Measurements from ENCODE around the gene ZNRF1. TPM values are rescaled to one million over a fixed set of nuclear protein-coding genes. Genes with fewer than 3 reads are reported as not detected.
"Not testable (repeated sequence)": the region's sequence is repeated elsewhere in the genome, so short reads cannot be mapped to it uniquely, and the experiment has no call there.

The ZNRF1 gene
- total RNA-seq, 1 donor from 2014 or later: 10.8 TPM

- no peaks in the 10 kb centered on the region for H3K36me3 ChIP-seq (ENCODE audit: control insufficient read depth, insufficient read depth, low read length)
- DNase-seq (ENCODE audit: low read depth): no peak
- TF ChIP-seq CTCF (IDR thresholded peaks at IDR 0.05; ENCODE audit: insufficient read depth, low read length, severe bottlenecking): no peak
- no peak for FAIRE-seq
- no peak overlapping the region for H3K4me3 ChIP-seq (ENCODE audit: low read depth, low read length)
- H3K27me3 ChIP-seq (ENCODE audit: control insufficient read depth, insufficient read depth, low read length): no peaks in the 10 kb centered on the region
Observed at GRCh38 chr16:75122609-75123008, 123.8 kb downstream of the ZNRF1 start.

GRCh38 chr16:75127713-75128415 lies 129.0 kb downstream of the ZNRF1 start:
- FAIRE-seq: no peak
- Histone ChIP-seq H3K27me3 (ENCODE audit: control insufficient read depth, insufficient read depth, low read length) (no peaks in the 10 kb centered on the region), H3K36me3 (ENCODE audit: control insufficient read depth, insufficient read depth, low read length) (no peaks in the 10 kb centered on the region), H3K4me3 (ENCODE audit: low read depth, low read length) (no peak overlapping the region)
- no peak for DNase-seq (ENCODE audit: low read depth)
- no peak for TF ChIP-seq CTCF (IDR thresholded peaks at IDR 0.05; ENCODE audit: insufficient read depth, low read length, severe bottlenecking)

- H3K36me3 ChIP-seq (ENCODE audit: control insufficient read depth, insufficient read depth, low read length); H3K27me3 ChIP-seq (ENCODE audit: control insufficient read depth, insufficient read depth, low read length); FAIRE-seq; H3K4me3 ChIP-seq (ENCODE audit: low read depth, low read length); DNase-seq (ENCODE audit: low read depth): not testable (repeated sequence)
Observed at GRCh38 chr16:75129421-75130149, 130.8 kb downstream of the ZNRF1 start.

- Histone ChIP-seq H3K36me3 (ENCODE audit: control insufficient read depth, insufficient read depth, low read length) (no peaks in the 10 kb centered on the region), H3K27me3 (ENCODE audit: control insufficient read depth, insufficient read depth, low read length) (no peaks in the 10 kb centered on the region), H3K4me3 (ENCODE audit: low read depth, low read length) (no peak overlapping the region)
- no peak for DNase-seq (ENCODE audit: low read depth)
- FAIRE-seq: no peak
- TF ChIP-seq CTCF (IDR thresholded peaks at IDR 0.05; ENCODE audit: insufficient read depth, low read length, severe bottlenecking): no peak
Observed at GRCh38 chr16:75130150-75130771, 131.4 kb downstream of the ZNRF1 start.

GRCh38 chr16:75131081-75131480 lies 132.3 kb downstream of the ZNRF1 start:
- no peak for TF ChIP-seq CTCF (IDR thresholded peaks at IDR 0.05; ENCODE audit: insufficient read depth, low read length, severe bottlenecking)
- no peak for DNase-seq (ENCODE audit: low read depth)
- H3K36me3 ChIP-seq (ENCODE audit: control insufficient read depth, insufficient read depth, low read length): no peaks in the 10 kb centered on the region
- H3K4me3 ChIP-seq (ENCODE audit: low read depth, low read length): no peak overlapping the region
- H3K27me3 ChIP-seq (ENCODE audit: control insufficient read depth, insufficient read depth, low read length): no peaks in the 10 kb centered on the region
- no peak for FAIRE-seq

- no peak for DNase-seq (ENCODE audit: low read depth)
- no peaks in the 10 kb centered on the region for H3K36me3 ChIP-seq (ENCODE audit: control insufficient read depth, insufficient read depth, low read length)
- no peak overlapping the region for H3K4me3 ChIP-seq (ENCODE audit: low read depth, low read length)
- no peak for TF ChIP-seq CTCF (IDR thresholded peaks at IDR 0.05; ENCODE audit: insufficient read depth, low read length, severe bottlenecking)
- peak; percentile 7 for FAIRE-seq
- no peaks in the 10 kb centered on the region for H3K27me3 ChIP-seq (ENCODE audit: control insufficient read depth, insufficient read depth, low read length)
Observed at GRCh38 chr16:75138233-75138632, 139.4 kb downstream of the ZNRF1 start.

Data from bronchial epithelial cell (primary cell).